Measurements from ENCODE around the gene NPM3.

Gene NPM3

GRCh38 chr10:101773923-101774588, 9.2 kb downstream of the NPM3 start:
- DNase-seq = no peak

GRCh38 chr10:101772895-101773761, 10.1 kb downstream of the NPM3 start:
- DNase-seq = no peak

- DNase-seq = no peak
Observed at GRCh38 chr10:101772017-101772894, 11.0 kb downstream of the NPM3 start.

- DNase-seq = no peak
Observed at GRCh38 chr10:101771380-101771779, 11.9 kb downstream of the NPM3 start.

- DNase-seq = no peak
Observed at GRCh38 chr10:101770331-101771215, 12.7 kb downstream of the NPM3 start.

GRCh38 chr10:101769541-101770180, 13.6 kb downstream of the NPM3 start:
- no peak for DNase-seq

GRCh38 chr10:101768791-101769170, 14.5 kb downstream of the NPM3 start:
- DNase-seq = no peak

- no peak for DNase-seq
Observed at GRCh38 chr10:101767966-101768790, 15.1 kb downstream of the NPM3 start.

GRCh38 chr10:101767600-101767945, 15.7 kb downstream of the NPM3 start:
- no peak for DNase-seq

GRCh38 chr10:101766753-101767599, 16.3 kb downstream of the NPM3 start:
- no peak for DNase-seq

- DNase-seq = no peak
Observed at GRCh38 chr10:101766306-101766705, 16.9 kb downstream of the NPM3 start.

- DNase-seq = no peak
Observed at GRCh38 chr10:101763141-101763846, 20.0 kb downstream of the NPM3 start.

GRCh38 chr10:101762736-101763135, 20.5 kb downstream of the NPM3 start:
- DNase-seq = no peak

GRCh38 chr10:101761226-101761625, 22.0 kb downstream of the NPM3 start:
- no peak for DNase-seq

- DNase-seq = no peak
Observed at GRCh38 chr10:101760510-101760909, 22.7 kb downstream of the NPM3 start.

- no peak for DNase-seq
Observed at GRCh38 chr10:101759309-101760247, 23.7 kb downstream of the NPM3 start.

GRCh38 chr10:101758858-101759257, 24.4 kb downstream of the NPM3 start:
- no peak for DNase-seq

GRCh38 chr10:101752241-101752640, 31.0 kb downstream of the NPM3 start:
- DNase-seq = no peak

All from CD4-positive, alpha-beta T cell treated with Interleukin-6 for 4 hours (primary cell).